Measurements from ENCODE around the gene RTN3.

- no peak for TF ChIP-seq POLR2A (IDR thresholded peaks at IDR 0.05; ENCODE audit: low read depth, low read length)
- no peak for TF ChIP-seq TAF1 (IDR thresholded peaks at IDR 0.05; ENCODE audit: borderline replicate concordance, low read depth, low read length)
Observed at GRCh38 chr11:63686926-63687325, 5.6 kb downstream of the RTN3 start.

Data from GM12892 (cell line).